HG02763 (cell line): ENCODE data around the gene OPHN1.
A peak's percentile ranks its signal among the peaks of the same experiment; 100 is the strongest.

Experiments
- ATAC-seq: cut with Tn5 transposase; IDR thresholded peaks from one replicate; pipeline ENCODE4 v1.9.1; 2021; ENCODE audit warnings: mild to moderate bottlenecking, moderate library complexity; ENCODE audit not compliant: unreplicated experiment

OPHN1 gene

DNA sequence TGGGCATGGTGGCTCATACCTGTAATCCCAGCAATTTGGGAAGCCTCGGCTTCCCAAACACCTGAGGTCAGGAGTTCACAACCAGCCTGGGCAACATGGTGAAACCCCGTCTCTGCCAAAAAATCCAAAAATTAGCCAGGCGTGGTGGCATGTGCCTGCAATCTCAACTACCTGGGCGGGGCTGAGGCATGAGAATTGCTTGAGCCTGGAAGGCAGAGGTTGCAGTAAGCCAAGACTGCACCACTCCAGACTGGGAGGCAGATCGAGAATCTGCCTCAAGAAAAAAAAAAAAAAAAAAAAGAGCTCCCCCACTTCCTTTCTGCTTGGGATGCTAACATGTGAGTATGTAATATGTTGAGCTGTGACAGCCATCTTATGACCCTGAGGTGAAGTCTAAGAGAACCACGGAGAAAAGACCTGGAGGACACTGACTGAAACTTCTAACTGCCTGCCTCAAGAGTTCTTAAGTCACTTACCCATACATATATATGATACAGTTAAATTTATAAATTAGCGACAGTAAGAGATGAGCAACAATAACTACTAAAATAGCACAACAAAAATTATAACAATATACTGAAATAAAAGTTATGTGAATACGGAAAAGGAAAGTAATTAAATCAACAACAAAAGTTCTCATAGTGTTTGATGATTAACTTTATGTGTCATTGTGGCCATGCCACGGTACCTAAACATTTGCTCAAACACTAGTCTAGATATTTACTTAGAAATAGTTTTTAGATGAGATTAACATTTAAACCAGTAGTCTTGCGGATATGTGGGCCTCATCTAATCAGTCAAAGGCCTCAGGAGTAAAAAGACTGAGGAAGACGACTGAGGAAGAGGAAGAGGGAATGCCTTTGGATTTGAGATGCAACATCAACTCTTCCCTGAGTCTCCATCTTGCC is 178.3 kb downstream of the OPHN1 start:
- no peak for ATAC-seq

DNA sequence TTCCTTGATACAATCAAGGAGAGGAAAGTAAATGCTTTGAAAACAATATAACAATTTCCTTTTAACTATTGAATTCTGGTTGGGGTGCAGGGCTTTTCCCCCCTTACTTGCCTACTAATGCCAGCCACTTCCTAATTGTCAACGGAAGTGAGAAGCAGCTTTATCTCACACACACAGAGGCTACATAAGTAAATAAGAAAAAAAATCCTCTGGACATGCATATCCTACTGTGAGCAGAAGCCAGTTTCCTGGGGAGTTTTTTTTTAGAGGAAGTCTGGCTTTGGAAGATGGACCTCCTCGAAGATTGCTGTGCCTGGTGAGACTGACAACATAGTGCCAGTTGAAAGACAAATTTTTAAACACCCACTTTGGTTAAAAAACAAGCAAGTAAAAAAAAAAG is 180.6 kb downstream of the OPHN1 start:
- ATAC-seq: no peak

GRCh38 chrX:68249903-68250302 is 183.4 kb downstream of the OPHN1 start:
- no peak for ATAC-seq

DNA sequence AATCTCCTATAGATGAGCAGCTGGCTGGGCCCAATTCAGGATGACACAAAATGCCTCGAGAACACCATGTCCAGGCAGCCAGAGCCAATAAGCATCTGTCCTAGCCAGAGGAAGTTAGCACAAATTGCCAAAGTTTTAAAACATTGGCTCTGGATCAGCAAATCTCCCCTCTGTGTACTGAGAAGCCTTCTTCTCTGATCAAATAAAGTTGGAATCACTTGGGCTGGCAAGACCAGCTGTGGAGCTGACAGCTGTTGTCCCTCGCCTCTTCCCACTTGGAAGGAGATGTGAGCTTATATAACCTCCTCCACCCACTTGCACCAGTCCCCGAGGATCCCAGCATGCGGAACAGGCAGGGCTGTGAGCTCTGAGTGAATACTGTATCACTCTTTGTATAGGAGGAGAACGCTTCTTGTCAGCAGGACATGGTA is 183.9 kb downstream of the OPHN1 start:
- ATAC-seq: no peak

DNA sequence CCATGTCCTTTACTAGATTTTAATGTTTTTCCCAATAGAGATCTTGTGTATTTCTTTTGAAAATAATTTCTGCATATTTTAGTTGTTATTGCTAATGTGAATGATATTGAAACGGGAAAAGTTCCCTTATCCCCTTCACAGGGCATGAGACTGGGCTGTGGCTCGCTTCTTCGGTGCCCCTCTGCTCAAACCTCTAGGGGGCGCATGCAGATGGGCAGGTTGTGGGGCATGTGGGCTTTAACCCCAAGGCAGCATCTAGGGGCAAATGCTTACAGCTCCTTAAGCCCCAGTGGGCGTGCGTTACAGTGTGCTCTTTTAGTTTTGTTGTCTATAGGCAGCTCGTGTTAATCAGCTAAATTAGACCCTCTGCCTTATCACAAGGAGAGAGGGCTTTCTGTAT is 194.7 kb downstream of the OPHN1 start:
- ATAC-seq: no peak

- ATAC-seq: no peak
Observed at GRCh38 chrX:68234171-68234910, 199.0 kb downstream of the OPHN1 start.

- ATAC-seq: no peak
Observed at GRCh38 chrX:68232206-68232605, 201.1 kb downstream of the OPHN1 start.

- ATAC-seq: no peak
Observed at GRCh38 chrX:68209008-68209407, 224.3 kb downstream of the OPHN1 start.

DNA sequence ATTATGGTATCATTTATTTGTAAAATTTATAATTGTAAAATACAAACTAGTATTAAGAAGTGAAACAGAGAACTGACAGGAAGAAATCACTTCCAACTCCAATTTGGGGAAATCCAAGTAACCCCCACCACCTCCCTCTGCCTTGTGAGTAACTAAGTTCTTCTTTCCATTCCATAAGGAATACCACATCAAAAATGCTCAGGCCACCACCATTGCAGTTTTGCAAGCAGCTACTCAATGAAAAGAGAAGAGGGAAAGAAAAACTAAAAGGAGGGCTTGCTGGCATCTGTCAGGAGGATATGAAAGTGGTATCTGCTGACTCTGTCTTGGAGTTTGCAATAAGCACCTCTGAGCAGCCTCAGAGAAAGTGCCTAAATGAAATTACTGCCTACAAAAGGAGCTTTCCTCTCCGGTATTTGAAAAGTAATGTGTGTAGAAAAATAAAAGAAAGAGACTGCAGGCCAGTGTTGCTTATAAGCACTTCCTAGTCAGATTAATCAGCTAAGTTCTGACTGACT is 228.7 kb downstream of the OPHN1 start:
- ATAC-seq: no peak

DNA sequence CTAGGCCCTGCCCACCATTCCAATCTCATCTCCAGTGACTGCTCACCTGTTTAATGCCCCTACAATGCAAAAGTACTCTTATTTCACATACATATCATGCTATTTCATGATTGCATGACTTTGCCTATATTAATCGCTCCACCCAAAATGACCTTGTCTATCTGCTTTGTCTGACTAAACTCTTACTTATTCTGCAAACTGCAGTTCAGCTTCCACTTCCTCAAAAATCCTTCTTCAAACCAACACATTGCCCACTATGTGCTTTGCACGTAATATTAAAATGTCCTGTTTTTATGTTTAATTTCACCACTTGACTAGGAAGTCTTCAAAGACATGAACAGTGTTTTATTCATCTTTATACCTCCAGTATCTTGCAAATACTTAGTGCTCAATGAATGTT is 229.6 kb downstream of the OPHN1 start:
- peak; percentile 77 for ATAC-seq

DNA sequence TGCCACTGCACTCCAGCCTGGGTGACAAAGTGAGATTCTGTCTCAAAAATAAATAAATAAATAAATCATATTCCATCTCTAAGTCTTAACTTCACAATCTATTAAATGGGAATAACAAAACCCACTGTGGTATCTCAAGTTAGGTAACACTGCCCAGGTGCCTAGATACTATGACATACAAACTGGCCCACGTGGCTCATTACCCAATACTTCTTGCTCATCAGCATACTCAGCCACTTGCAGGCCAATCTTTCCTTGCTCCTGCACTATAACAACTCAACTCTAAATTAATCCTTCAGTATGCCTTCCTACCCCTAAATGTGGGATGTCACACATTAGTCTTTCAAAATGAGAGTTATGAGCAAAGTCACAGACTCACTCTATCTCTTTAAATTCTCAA is 230.1 kb downstream of the OPHN1 start:
- peak; percentile 18 for ATAC-seq

DNA sequence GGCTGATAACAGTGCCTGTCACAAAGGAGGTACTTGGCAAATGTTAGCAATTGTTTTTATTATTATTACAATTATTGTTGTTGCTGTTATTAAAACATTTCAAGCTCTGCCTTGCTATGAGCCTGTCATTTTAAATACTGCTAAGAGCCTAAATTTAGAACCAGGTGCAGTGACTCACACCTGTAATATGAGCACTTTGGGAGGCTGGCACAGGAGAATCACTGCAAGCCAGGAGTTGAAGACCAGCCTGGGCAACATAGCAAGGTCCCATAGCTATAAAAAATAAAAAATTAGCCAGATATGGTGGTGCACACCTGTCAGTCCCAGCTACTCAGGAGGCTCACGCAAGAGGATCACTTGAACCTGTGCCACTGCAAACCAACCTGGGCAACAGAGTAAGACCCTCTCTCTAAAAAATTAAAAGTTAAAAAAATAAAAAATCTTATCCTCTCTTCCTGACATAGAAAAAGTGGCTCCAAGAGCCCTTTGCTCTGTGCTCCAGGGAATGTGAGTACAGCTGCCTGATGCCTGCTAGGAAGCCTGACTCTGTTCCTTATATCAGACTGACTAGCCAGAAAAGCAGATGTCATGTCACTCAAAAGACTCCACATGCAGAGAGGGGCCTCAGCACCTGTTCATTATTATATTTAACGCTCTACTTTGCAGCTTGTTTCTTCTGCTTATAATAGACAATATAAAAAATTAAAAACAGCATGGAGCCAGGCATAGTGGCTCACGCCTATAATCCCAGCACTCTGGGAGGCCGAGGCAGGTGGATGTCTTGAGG is 234.0 kb downstream of the OPHN1 start:
- no peak for ATAC-seq

GRCh38 chrX:68196939-68197791 is 236.1 kb downstream of the OPHN1 start:
- peak; percentile 56 for ATAC-seq

DNA sequence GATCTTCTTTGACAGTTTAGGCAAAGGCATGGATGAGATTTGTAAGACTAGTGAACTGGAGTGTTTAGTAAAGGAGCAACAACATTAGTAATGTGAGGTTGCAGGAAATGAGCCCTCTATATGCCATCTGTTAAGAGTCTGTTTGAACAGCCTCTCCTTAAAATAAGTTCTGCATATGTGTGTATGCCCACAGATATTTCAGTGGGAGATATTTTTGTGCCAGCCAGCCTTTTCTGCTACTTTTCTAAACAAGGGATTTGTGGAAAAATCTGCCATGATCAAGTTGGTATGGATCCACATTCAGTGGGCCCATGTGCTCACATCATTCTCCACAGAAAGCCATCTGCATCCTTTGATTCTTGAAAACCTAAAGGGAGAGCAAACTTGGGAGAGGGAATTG is 237.7 kb downstream of the OPHN1 start:
- ATAC-seq: no peak

- ATAC-seq: no peak
Observed at GRCh38 chrX:68193786-68194185, 239.5 kb downstream of the OPHN1 start.

DNA sequence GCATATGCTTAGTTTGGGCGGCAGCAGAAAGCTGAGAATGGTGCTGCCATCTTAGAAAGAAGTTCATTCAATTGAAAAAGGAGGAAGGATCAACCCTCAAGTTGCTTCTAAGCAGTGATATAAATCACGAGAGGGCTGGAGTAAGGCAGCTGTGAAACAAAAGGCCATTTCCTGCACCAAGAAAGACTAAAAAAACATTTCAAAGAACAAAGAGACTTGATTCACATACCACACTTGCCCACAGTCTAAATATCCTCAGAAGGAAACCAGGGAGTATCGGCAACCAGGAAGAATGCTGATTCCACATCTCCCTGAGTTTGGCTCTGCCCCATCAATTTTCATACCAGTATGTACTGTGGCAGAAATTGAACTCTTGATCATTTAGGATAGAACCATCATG is 240.1 kb downstream of the OPHN1 start:
- ATAC-seq: no peak

DNA sequence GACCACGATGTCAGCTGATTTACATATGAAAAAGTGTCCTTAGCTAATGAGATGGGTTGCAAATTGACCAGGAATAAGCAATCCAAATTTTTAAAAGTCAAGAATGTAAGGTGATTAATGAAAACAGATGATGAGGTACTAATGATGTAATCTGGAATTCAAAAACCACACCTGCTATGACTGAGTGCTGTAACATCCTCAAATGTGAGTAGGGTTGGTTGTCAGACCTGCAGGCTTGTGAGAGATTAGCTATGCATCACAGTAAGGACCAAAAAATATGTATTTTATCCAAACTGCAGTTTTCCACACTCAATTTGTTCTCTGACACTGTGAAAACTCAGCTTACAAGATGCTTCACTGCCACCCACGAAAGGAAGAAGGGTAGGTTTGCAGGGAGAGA is 242.5 kb downstream of the OPHN1 start:
- no peak for ATAC-seq

DNA sequence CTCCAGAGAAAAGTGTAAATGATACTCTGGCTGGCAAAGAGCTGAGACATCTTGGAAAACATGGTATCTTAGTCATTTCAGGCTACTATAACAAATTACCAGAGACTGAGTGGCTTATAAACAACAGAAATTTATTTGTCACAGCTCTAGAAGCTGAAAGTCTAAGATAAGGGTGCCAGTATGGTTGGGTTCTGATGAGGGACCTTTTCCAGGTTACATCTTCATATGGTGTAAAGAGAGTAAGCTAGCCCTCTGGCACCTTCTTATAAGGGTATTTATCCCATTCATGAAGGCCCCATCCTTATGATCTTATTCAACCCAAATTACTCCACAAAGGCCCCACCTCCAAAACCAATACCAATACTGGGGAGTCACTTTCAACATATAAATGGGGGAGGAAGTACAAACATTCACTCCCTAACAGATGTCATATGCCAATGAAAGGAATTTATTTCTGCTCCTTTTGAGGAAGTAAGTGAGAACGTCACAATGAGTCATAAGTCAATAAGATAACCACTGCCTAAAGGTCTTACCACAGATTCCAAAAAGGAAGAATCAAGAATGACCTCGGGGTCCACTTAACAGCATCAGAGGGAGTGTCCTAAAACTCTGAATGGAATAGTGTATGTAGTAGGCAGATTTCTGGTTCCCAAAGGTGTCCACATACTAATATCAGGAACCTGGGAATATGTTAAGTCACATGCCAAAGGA is 246.6 kb downstream of the OPHN1 start:
- ATAC-seq: no peak

DNA sequence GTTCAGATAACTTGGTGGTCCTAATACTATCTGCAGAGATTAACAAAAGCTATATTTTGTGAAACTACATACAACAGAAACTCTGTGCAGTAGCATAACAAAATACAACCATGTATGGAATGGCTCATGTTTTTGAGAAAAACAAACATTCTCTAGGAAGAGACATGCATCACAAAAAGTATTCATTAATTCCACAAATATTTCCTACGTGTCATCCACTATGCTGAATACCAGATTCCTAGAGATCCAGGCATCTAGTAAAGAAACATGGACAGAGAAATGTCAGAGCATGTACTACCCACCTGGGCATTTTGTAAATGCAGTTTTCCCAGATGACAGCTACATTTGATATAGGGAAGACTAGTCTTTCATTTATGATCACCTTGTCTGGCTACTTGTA is 248.1 kb downstream of the OPHN1 start:
- ATAC-seq: no peak
